ELR (cell line): ENCODE data around the gene SDCCAG8.

ENCODE experiments used
- DNase-seq: peaks from one replicate; pipeline ENCODE4 v3.0.0-alpha.2; 2015; ENCODE audit warnings: low read depth

The SDCCAG8 gene

DNA sequence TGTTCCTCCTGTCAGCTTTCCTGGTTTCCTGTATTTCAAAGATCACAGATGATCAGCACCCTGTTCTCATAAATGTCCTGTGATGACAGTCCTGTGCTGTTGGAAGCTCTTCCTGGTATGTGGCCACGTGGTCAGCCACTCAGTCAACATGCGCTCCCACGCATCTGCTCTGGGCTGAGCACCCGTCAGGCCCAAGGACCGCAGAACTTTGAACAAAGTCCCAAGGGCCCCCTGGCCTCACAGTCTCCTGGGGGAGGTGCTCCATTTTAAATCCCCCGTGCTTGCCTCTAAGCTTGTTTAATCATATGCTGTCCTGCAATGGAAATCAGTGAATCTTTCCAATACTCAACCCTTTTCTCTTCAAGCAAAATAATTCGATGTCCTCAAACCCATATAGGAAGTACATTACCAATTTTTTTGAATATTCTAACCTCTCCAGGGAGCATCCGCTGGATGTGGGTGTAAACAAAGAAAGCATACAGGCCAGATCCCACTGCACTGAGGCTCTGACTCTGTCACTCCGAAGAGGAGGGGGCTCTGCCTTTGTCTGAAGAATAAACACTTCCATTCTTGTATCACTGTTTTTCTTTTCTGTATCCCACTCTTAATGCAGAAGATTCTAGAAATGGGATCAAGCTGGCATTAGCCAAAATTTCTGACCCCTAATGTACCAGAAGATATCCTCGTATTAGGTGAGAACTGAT, 250.3 kb downstream of the SDCCAG8 start:
- no peak for DNase-seq

DNA sequence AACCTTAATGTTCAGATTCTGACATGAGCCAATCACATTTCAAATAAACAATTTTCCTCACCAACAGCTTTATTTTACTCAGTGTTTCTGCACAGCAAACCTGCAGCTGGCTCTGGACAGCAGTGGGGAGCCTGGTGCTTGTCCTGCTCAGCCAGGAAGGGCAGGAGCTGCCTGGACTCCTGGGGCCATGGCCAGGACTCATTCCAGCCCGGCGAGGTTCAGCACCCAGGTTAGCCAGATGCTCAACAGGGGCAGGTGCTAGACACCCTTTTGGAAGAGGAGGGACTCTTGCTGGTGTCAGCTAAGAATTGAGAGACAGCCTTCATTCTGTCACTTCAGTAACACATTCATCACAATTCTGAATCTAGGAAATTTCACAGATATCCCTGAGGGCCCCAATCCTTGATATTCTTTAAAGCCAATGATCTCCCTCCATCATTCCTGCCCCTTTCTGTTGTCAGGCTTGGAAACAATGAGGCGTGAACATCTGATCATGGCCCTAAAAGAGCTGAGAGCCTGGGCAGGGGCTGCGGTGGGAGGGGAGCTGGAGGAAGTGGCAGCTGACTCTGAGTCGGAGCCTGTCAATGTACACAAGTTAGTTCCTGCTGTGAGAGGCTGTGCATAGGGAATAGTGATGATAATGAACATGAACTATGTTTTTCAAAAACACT, 251.3 kb downstream of the SDCCAG8 start:
- DNase-seq: peak; percentile 20

DNA sequence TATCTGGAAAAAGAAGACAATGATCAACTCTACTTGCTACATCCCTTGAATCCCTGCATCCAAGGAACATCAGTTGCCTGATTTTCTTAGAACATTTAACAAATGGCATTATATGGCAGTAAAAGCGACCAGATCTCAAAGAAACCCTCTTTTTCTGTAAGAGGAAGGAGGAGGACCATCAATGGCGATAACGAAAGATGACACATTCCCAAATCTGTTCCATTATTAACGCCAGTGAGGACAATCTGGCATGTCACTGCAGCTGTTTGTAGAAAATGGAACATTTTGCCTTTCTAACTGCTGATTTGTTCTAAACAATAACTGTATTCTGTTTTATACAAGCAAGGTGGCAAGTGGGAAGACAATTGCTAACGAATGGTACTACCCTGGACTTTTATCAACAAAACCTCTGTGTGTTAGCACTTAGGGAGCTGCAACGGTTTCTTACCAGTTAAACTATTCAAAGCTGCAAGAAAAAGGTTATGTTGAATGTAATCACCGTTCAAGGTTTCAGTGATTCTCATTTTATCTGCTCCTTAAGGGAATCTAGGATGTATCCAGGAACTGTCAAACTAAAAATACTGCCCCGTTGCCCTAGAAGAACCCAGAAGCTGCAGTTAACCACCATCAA, 251.9 kb downstream of the SDCCAG8 start:
- no peak for DNase-seq

DNA sequence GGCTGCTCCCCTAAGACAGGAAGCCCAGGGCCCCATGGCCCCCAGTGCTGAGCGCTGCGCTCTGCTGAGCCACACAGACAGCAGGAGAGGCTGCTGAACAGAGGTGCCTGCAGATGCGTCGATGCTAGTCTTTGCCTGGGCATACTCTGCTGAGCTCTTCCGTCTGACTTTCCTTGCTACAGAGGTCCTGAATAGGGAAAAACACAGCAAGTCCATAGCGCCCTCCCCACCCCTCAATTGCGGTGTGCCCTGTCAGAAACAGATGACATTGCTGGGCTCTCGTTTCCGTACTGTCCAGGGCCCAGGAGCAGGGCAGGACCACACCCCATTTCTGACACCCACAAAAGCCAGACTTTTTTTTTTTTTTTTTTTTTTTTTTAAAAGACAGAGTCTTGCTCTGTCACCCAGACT, 252.5 kb downstream of the SDCCAG8 start:
- no peak for DNase-seq

DNA sequence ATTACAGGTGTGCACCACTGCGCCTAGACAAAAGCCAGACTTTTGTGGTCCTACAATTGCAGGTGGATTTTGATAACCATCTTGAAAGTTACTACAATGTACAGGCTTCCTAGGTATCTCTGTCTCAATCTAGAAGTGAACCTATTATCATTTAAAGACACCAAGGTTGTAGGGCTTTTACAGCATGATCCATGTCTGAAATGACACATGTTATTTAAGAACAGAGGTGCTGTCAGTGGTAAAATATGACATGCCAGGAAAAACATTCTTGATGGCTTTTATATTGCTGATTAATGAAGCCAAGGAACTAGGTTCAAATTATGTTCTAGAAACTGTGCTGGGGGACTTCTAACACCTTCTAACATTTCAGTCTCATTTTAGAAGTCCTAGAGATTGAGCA, 253.1 kb downstream of the SDCCAG8 start:
- DNase-seq: no peak

DNA sequence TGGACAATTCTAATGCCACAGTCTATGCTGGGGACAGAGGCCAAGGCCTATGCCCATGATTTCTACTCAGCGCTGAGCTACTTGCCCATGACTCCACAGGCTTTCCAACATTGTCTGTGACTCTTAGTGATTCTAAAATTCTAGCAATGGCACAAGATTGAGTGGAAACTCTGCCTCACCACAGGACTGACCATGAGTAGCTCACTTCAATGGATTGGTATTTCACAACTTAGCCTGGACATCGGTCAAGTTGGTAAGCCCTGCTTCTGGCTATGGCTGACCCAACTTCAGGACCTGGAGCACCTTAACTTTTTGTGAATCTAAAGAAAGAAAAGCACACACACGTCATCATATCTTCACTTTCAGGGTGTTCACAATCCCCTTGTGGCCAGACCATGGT, 255.1 kb downstream of the SDCCAG8 start:
- no peak for DNase-seq

DNA sequence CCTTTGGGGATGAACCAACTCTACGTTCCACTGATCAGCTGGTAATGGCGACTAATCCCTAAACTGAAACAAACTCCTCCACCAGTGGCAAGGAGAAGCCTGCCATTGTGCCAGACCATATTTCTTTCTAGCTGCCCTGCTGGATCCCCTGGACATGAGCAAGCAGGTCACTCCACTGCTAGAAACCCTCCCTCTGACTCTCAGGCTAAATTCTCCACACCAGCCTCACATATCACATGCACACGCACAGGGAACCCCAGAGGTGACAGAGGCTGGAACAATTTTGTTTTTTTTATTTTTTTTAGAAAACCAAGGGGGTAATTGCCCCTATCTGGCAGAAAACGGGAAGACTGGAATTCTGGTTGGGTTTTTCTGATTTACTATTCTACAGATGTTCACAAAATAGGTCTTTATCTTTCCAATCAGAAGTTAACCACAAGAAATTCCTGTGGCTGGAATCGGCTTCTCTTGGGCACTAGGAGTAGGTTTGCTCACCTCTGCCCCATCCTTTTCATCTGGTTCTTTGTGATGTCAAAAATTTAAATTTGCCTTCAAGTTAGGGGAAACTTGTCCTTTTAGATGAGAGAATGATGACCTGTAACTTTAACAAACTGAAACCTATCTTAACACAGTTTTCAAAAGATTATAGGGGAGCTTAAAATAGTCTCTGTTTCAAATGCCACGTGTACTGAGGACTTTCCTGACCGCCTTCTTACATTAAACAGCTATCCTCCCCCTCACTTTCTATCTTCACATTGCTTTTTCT, 258.1 kb downstream of the SDCCAG8 start:
- peak; percentile 78 for DNase-seq

DNA sequence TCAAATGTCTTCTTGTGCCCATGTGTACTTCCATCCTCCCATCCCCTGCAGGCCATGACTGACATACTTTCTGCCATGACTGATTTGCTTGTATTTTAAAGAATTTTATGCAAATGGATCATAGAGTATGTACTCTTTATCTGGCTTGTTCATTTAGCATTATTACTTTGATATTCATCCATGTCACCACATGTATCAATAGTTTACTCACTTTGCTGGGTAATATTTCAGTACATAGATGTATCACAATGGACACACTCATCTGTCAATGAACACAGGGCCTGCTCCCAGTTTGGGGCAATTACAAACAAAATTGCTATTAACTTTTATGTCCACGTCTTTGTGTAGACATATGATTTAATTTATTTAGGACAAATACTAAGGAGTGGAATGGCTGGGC, 259.1 kb downstream of the SDCCAG8 start:
- DNase-seq: no peak

DNA sequence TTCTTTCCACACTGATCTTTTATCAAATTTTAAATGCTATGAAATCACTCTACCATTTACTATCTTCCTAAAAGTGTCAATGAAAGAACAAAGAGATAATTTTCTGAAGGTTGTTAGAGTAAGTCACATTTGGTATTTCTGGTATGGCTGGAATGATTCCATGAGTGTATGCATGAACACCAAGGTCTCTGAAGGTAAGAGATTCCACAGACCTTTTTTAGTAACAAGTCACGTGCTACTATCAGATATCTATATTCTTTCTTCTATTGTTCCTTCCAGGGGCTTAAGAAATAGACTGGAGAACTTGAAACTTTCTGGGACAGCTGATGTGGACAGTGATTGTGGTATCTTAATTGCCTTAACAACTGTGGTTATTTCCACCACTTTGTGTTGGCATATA, 265.0 kb downstream of the SDCCAG8 start:
- no peak for DNase-seq

DNA sequence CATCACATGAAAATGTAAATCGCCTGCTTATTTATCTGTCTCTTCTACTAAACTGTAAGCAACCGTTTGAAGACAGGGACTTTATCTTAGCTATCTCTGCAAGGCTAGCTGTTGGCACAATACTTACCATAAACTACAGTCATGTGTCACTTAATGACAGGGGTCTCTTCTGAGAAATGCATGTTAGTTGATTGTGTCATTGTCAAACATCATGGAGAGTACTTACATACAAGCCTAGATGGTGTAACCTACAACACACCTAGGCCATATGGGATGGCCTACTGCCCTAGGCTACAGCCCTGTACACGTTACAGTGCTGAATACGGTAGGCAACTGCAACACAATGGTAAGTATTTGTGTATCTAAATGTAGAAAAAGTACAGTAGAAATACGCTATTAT, 267.9 kb downstream of the SDCCAG8 start:
- no peak for DNase-seq

DNA sequence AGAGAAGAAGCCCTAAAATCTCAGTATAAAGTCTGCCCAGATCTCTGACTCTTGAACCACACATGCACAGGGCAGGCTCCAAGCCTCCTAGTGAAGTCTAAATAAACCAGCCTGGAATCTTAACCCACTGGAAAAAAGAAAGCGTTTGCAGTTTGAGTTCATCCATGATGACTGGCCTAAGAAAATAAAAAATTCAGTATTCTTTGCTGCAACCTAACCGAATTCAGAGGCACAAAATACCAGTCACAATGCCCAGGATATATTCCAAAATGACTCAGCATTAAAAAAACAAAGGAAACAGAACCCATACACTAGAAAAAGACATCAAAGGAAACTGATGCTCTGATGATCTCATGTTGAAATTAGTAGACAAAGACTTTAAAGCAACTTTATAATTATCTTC, 269.2 kb downstream of the SDCCAG8 start:
- DNase-seq: peak; percentile 84

DNA sequence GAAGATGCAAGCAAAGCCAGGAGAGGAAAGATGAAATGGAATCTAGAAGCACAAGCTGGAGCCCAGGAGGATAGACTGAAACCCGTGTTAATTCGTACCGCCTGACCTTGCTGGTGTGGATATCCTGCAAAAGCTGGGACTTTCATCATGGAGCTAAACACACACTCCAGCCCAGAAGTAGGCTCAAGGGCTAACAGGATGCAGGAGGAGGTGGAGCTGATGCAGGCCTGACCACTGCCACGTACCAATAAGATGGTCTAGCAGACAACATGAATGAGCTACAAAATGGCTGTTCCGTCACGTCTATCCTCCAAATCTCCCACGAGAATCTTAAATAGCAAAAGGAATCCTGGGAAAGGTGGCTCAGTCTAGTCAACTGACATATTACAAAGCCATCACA, 270.3 kb downstream of the SDCCAG8 start:
- no peak for DNase-seq

DNA sequence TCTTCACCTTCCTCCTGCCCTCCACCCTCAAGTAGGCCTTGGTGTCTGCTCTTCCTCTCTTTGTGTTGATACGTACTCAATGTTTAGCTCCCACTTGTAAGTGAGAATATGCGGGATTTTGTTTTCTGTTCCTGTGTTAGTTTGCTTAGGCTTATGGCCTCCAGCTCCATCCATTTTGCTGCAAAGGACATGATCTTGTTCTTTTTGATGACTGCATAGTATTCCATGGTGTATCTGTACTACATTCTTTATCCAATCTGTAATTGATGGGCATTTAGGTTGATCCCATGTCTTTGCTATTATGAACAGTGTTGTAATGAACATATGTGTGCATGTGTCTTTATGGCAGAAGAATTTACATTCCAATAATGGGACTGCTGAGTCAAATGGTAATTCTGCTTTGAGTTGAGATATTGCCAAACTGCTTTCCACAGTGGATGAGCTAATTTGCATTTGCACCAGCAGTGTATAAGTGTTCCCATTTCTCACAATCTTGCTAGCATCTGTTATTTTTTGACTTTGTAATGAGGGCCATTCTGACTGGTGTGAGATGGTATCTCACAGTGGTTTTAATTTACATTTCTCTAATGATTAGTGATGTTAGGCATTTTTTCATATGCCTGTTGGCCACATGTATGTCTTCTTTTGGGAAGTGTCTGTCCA, 272.7 kb downstream of the SDCCAG8 start:
- no peak for DNase-seq

DNA sequence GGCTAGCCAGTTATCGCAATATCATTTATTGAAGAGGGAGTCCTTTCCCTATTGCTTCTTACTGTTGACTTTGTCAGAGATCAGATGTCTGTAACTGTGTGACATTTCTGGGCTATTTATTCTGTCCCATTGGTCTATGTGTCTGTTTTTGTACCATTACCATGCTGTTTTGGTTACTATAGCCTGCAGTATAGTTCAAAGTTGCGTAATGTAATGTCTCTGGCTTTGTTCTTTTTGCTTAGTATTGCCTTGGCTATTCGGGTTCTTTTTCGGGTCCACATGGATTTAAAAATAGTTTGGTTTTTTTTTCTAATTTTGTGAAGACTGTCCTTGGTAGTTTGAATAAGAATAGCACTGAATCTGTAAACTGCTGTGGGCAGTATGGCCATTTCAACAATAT, 273.7 kb downstream of the SDCCAG8 start:
- no peak for DNase-seq

DNA sequence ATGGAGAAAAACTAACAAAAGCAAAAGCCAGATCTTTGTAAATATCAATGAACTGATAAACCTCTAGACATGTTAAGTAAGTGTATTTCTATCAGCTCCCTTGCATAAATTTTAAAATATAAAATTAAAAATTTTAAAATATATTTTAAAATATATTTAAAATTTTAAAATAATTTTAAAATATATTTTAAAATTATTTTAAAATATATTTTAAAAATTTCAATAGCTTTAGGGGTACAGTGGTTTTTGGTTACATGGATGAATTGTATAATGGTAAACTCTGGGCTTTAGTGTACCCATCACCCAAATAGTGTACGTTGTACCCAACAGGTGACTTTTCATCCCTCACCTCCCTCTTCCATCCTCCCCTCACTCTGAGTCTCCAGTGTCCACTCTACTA, 279.2 kb downstream of the SDCCAG8 start:
- DNase-seq: no peak

DNA sequence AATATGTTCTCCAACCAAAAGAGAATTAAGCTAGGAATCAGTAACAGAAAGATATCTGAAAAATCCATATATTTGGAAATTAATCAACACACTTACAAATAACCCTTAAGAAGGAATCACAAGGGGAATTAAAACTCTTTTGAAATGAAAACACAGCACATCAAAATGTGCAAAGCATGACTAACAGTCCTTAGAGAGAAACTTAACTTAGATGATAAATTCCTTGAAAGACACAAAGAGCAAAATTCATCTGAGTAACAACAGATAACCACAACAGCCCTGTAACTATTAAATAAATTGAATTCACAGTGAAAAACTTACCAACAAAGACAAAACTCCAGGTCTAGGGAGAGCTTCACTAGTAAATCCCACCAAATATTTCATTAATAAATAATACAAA, 283.8 kb downstream of the SDCCAG8 start:
- DNase-seq: no peak

DNA sequence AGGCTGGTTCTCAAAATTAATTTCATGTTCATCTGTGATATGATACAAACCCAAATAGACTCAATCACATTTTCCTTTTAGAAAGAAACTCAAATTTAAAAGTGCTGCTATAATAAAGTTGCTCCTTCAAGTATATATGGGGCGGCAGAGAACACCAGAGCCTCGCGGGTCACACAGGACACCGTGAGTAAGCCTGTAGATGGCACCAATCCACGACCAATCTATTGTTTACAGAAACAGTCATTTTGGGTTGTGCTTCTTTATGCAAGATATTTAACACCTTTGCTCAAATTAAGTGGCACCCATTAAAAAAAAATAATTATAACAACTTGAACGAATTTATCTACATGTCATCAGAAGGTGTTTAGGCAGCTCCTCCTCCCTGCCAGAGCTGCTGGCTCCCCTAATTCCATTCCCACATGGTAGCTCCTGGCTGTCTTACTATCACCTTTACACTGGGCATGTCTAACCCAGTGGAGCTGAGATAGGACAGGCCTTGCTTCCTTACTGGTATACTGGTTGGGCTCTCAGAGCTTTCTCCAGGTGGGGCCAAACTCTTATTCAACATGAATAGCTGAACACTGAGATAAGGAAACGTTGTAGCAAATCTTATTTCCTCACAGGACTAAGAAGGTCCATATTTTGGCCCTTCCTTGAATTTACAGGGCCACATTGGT, 287.0 kb downstream of the SDCCAG8 start:
- DNase-seq: no peak

DNA sequence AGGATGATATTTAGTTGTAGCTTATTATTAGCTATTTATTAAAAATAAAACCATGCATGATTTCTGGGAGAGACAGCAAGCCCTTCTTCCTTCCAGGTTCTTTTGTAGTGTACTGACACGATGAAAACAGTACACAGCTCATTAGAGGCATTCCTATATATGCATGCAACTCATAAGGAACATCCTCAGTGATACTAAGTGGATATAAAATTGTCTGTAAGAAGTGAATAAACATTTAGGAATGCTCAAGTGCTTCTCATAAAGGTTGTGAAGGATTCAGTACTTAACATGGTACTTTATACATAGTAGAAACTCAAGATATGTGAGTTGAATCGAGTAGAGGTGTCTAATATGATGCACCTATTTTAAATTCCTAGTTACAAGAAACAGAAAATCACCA, 287.7 kb downstream of the SDCCAG8 start:
- no peak for DNase-seq

DNA sequence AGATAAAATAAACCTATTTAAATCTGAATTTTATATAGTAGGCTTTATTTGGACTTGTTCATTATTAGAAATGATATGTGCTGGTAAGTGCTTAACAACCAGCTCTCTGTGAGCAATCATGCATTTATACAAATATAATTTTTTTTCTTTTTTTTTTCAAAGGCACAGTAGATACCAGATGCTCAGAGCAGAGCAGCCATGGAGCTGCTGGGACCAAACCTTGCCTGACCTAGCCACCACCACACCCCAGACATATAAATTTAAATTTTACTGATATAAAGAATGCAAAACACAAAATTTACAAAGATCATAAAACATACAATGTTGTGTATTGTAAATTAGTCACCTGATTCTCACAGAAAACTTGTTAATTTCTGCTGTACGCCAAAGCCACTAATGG, 290.6 kb downstream of the SDCCAG8 start:
- DNase-seq: no peak

DNA sequence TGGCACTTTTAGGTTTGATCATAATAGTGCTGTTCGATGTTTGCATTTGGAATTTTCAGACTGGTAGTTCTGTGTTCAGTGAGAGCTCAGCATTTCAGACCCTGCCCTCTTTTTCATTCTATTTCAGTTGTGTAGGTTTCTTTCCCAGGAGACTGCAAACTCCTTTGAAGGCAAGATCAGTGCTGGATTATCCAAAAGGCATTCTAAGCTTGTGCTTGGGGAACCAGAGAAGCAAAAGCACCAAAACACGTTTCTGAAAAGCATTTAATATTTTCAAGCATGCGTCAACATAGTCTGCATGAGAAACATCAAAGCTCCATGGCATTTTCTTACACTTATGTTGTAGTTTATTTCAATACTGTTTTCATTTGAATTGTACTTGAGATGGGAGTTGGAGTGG, 292.1 kb downstream of the SDCCAG8 start:
- DNase-seq: no peak

DNA sequence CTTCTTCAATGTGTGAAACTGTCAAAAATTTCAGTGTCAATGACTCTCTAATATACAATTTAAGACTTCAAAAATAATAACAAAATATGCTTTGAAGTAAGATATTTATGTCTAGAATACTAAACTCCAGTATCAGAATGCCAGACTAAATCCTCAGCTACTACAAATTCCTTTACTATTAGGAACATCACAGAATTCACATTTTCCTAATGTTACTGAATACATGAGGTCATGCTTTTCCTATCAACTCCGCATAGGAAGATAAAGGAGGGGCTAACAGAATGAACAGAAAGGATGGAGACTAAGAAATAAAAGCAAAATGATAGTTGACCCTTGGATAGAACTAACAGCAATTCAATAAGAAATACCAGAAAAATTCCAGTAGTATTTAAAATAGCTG, 292.7 kb downstream of the SDCCAG8 start:
- DNase-seq: no peak

DNA sequence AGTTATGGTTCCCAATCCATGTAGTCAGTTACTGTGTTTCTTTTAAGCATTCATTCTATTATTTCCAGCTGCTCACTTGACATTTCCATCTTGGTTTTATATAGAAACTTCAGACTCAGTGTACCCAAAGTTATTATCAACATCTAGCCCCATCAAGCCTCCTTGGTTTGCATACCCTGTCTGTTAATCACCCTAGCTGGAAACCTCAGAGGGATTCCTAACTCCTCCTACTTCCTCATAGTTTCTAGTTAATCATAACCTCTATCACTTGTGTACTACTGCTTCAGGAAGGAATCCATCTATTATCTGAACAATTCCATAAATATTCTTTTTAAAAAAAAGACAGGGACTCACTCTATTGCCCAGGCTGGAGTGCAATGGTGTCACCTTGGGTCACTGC, 293.3 kb downstream of the SDCCAG8 start:
- peak; percentile 86 for DNase-seq
